Omental fat pad (tissue), 4 donors: ENCODE data around the gene SLC38A4. TPM values are rescaled to one million over a fixed set of nuclear protein-coding genes. Genes with fewer than 3 reads are reported as not detected.

Experiments
- ATAC-seq: fragments of 150-250 bp; one replicate; pipeline ENCODE4 v1.9.1; 2016; ENCODE audit warnings: mild to moderate bottlenecking, moderate library complexity; ENCODE audit not compliant: low FRiP score
- DNase-seq: peaks from one replicate; pipeline ENCODE4 v3.0.0-alpha.2; 2019; ENCODE audit warnings: low spot score
- total RNA-seq, 4 donors: library from RNA; depleted of rRNA; stranded (reverse); fragments of >200 nt; gene quantifications; one replicate each; pipeline ENCODE4 v1.1.0, GENCODE V29; 2016
- TF ChIP-seq, protein P1 (sequence below), 3 donors: fragments of 450-650 bp; IDR thresholded peaks; one replicate each; pipeline ENCODE4 v1.5.1; 2016 to 2017; ENCODE audit warnings: antibody characterized with exemption in 3 of 3, mild to moderate bottlenecking in 3 of 3, moderate library complexity in 2 of 3

SLC38A4 gene
- total RNA-seq, 4 donors from 2014 or later = 0.31 to 0.46 TPM; not detected in 2

DNA sequence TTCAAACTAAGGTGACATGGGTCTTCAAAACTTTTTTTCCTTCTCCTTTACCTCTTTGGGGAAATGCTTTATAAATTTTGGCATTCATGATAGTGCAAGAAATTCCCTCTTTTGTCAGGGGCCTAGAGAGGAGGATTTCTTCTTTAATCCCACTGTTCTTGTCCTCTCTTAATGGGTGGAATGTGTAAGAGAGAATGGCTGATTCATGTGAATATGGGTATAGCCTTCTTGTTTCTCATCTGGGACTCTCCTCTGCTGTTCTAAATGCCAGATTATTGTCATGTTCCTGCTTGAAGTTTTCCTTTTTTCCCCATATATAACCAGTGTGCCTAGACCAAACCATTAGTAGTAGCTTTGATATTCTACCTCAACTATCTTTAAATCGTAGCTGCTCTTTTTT is 46.7 kb downstream of the SLC38A4 start:
- TF ChIP-seq, protein P1, sequence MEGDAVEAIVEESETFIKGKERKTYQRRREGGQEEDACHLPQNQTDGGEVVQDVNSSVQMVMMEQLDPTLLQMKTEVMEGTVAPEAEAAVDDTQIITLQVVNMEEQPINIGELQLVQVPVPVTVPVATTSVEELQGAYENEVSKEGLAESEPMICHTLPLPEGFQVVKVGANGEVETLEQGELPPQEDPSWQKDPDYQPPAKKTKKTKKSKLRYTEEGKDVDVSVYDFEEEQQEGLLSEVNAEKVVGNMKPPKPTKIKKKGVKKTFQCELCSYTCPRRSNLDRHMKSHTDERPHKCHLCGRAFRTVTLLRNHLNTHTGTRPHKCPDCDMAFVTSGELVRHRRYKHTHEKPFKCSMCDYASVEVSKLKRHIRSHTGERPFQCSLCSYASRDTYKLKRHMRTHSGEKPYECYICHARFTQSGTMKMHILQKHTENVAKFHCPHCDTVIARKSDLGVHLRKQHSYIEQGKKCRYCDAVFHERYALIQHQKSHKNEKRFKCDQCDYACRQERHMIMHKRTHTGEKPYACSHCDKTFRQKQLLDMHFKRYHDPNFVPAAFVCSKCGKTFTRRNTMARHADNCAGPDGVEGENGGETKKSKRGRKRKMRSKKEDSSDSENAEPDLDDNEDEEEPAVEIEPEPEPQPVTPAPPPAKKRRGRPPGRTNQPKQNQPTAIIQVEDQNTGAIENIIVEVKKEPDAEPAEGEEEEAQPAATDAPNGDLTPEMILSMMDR (IDR thresholded peaks at IDR 0.05) = no peak
- DNase-seq = no peak
- no peak for ATAC-seq

DNA sequence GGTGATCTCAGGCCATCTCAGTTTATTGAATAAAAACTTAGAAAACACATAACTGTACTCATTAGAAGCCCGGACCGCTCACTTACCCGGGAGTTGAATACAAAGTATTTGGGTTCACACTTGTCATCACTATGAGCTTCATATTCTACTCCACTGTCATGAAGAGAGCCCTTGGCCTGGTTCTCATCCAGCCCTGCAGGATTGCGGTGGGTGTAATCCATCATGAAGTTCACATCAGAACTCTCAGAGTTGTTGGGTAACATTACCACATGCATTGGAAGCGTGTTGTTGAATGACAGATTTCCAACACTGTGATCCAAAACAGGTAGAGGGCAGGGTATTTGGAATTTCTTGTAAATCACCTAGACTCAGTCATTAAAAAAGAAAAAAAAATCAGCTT is 47.4 kb downstream of the SLC38A4 start:
- TF ChIP-seq, protein P1 (IDR thresholded peaks at IDR 0.05) = no peak
- ATAC-seq = no peak
- DNase-seq = no peak

DNA sequence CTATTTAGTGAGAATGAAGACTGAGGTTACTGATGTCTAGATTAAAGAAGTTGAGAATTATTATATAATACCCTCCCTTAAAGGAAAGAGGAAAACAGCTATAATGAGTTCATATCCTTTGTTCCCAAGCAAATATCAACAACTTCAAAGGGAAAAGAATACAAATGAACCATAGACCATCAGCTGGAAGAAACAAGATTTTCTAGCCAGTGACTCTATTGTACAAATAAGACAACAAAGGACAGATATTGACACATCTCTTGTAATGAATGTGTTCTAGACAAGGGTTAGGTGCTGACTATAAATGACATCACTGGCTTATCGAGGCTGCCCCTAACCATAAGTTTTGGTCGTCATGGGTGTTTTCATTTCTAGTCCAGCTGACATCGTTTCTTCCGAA is 48.2 kb downstream of the SLC38A4 start:
- TF ChIP-seq, protein P1 (IDR thresholded peaks at IDR 0.05) = no peak
- DNase-seq (no peak), ATAC-seq (no peak)

DNA sequence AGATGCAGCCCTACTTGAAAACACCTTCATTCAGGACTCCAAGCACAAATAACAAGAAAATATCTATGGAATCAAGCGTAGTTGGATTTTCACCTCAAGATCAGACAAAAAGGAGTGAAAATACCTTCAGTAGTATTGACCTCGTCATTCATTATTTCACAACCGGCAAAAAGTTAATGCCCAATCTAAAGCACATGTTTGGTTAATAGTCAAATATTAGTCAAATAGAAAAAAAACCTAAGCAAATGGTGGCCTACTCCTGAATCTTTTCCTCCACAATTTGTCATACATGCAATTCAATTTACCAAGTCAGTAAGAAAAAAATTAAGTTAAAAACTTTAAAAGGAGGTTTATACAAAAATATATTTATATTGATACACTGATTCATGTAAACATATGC is 50.0 kb downstream of the SLC38A4 start:
- TF ChIP-seq, protein P1 (IDR thresholded peaks at IDR 0.05) = no peak
- ATAC-seq = no peak
- no peak for DNase-seq

DNA sequence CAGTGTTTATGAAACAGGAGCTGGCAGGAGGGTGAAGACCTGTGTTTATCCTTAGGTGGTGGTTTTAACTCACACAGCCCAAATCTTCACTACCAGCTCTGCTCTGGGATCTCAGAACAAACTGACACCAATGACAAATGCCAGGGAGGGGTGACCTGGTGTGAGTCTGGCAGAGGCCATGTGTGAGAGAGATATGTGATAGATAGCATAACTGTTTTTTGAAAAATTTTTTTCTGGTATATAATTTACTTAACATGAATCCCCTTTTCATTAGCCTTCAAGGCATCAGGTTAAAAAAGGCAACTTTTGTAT is 51.5 kb downstream of the SLC38A4 start:
- ATAC-seq (no peak), DNase-seq (no peak)
- TF ChIP-seq, protein P1 (IDR thresholded peaks at IDR 0.05) = no peak

DNA sequence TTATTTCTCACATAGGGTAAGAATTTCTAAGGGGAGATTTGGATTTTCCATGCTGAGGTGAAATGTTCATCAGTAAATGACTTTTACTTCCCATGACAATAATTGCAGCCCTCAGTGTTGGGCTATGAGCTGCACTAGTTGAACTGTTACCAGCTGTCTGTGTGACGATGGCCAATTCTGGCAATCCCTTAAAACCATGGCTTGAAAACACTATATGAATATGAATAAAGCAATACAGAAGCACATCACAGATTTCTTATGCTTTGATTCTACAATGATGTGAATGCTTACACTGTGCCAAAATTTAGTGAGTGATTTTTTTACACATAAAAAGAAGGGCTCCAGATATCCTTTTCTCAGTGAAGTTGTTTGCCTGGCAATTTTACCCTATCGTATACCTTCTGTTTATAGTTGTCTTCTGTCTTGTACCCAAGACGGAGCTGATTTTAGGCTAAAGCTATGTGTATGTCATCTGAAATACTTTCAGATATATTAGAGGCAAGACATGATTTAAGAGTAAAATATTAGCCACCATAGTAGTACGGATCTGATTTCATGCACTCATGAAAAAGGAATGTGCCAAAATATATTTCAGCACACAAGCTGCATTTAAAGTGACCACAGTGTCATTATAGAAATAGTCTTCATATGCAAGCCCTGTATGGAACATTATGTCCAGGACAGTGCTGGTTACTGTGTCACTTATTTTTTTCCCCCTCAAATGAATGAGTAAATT is 52.0 kb downstream of the SLC38A4 start:
- TF ChIP-seq, protein P1 (IDR thresholded peaks at IDR 0.05) = no peak
- ATAC-seq (no peak), DNase-seq (no peak)

DNA sequence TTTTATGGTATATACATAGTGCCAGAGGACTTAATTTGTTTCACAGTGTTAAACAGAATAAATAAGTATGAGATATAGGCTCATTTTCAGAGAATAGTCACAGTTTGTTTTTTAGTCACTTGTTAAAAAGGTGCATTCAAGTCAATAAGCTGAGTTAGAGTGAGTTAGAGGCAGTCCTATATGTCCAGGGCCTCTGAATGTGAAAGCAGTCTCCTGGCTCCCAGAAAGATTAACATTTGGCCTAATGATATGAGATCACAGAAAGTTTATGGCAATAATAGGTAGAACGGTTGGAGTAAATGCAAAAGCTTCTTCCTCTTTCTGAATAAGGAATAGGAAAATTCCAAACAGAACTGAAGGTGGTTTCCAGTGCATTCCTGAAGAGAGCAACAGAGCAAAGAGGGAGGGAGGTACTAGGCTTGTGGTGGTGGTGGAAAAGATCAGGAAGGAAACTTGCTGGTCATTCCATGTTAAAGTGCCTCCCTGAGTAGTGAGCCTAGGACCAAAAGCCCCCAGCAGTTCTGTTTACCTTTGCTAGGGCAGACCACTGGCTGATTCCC is 54.4 kb downstream of the SLC38A4 start:
- TF ChIP-seq, protein P1 (IDR thresholded peaks at IDR 0.05) = no peak
- ATAC-seq (no peak), DNase-seq (no peak)
